T-helper 17 cell (primary cell): ENCODE measurements around the gene EIF4G3. TPM values are rescaled to one million over a fixed set of nuclear protein-coding genes. Genes with fewer than 3 reads are reported as not detected.
"Not testable (repeated sequence)": the region's sequence is repeated elsewhere in the genome, so short reads cannot be mapped to it uniquely, and the experiment has no call there.

Experiments used
- ATAC-seq: fragments of 150-1000 bp; cut with Tn5 transposase; 2 replicates; pipeline ENCODE4 v1.10.0; 2021; ENCODE audit warnings: mild to moderate bottlenecking, moderate library complexity
- DNase-seq, 3 donors: peaks; one replicate each; pipeline versions ENCODE4 v3.0.0 to v3.0.0-alpha.2; 2020 to 2021
- H3K9me3 ChIP-seq: one replicate; pipeline ENCODE4 v1.7.0; 2013; ENCODE audit warnings: low read length, mild to moderate bottlenecking; ENCODE audit not compliant: control insufficient read depth, poor library complexity, severe bottlenecking
- H3K27ac Mint-ChIP-seq: one replicate; pipeline ENCODE4 v1.8.0; 2022; ENCODE audit warnings: mild to moderate bottlenecking, moderate library complexity, mixed read lengths
- H3K27me3 Mint-ChIP-seq: one replicate; pipeline ENCODE4 v1.8.0; 2022; ENCODE audit warnings: mixed read lengths
- H3K36me3 Mint-ChIP-seq: one replicate; pipeline ENCODE4 v1.8.0; 2022; ENCODE audit warnings: low read depth, mixed read lengths
- H3K4me1 Mint-ChIP-seq: one replicate; pipeline ENCODE4 v1.8.0; 2022; ENCODE audit warnings: mild to moderate bottlenecking, mixed read lengths
- H3K4me3 Mint-ChIP-seq: one replicate; pipeline ENCODE4 v1.8.0; 2022; ENCODE audit warnings: mild to moderate bottlenecking, moderate library complexity, mixed read lengths
- total RNA-seq, 4 donors: library from RNA in 2 of 4; stranded (reverse) in 2 of 4; gene quantifications; one replicate each; pipeline ENCODE4 v1.2.3 and lab custom pipeline; 2022 to 2026

Gene EIF4G3
- total RNA-seq, 2 donors from 2014 or later: 29.4 to 34.2 TPM

DNA sequence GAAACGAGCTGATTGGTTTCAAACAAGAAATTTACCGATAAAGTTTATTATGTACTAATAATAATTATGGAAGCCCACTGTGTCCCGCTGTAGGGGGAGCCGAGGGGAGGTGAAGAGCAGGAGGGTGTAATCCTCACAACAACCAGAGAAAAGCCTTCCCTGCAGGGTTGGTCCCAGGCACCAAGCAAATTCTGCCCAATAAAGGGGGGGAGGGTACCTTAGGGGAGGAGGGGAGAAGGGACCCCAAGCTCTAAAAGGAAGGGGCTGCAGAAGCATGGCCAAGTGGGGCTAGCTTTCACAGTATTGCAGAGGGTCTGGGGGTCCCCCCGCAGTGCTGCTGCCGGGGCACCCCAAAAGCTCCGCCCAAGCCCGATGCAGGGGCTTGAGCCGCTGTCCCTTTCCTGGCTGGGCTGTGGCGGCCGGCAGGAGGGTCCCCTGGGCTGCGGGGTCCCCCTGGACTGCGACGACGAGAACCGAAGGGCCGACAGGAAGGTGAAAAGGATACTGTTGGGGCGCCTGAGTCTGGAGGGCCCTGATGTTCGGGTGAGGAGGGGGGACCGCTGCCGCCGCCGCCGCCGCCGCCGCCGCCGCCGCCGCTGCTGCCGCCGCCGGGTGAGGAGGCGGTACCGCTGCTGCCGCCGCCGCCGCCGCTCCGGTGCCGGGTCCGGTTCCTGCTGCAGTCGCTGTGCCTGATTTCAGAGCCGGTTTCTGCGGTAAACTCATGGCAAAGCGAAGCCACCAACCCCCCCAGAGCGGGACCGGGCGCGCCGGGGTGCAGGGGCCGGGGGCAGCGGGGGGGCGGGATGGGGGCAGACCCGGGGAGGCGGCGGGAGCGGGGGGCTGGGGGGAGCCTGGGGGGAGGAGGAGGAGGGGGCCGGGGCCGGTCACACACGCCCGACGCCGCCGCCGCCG, 771 bp downstream of the EIF4G3 start:
- Mint-ChIP-seq H3K27me3 (no peaks in the 10 kb centered on the region), H3K4me3 (peak overlapping the region; percentile 89), H3K4me1 (peaks cover 20% of the 10 kb centered on the region), H3K27ac (peak overlapping the region; percentile 96), H3K36me3 (peaks cover 2% of the 10 kb centered on the region)
- peak; percentile 12 for ATAC-seq
- DNase-seq: peak; percentile 29 to 57 (median 54)
- H3K9me3 ChIP-seq: no peaks in the 10 kb centered on the region

DNA sequence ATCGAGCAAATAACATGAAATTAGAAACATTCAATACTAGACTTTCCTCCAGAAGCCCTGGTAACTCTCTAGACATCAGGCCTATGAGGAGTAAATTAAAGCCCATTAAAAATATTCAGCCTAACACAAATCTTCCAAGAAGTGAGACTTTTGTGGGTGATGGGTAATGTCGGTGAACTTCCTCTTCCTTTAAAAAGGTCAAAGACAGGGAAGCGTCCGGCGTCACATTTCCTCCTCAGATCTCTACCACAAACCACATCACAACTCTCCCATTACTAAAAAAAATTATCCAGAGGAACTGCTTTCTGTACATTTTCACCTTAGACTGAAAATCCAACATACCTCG, 1.4 kb downstream of the EIF4G3 start:
- no peak for ATAC-seq
- Mint-ChIP-seq H3K36me3 (peaks cover 2% of the 10 kb centered on the region), H3K27ac (peak overlapping the region; percentile 96), H3K4me1 (peaks cover 20% of the 10 kb centered on the region), H3K27me3 (no peaks in the 10 kb centered on the region), H3K4me3 (peak overlapping the region; percentile 89)
- DNase-seq: peak in 1 of 3 donors; percentile 30
- H3K9me3 ChIP-seq: no peaks in the 10 kb centered on the region

DNA sequence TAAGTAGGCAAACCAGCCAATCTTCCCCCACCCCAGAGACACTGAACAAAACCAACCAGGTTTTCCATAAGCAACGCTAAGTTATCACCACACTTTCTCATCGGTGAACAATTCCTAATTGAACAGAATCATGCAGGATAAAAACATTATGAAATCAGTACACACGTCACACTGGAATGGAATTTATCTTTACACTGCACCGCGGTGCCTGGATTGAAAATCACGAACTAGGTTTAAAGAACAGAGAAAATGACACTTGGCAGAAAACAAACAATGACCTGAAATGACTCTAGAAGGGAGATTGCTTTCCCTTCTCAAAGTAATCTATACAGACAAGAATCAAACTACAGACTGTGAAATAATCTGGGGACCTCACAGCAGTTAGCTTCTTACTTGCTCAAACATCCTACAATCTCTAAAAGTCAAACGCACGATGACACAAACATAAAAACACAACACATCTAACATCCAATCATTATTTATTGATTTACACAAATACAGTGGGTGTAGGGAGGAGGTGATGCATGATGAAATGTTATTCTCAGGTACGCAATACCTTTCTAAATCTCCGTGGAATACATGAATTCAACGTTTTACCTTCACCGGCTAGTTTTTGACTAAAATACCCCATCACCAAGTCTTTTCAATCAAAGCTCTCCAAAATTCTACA, 1.9 kb downstream of the EIF4G3 start:
- Mint-ChIP-seq H3K27me3 (no peaks in the 10 kb centered on the region), H3K27ac (peak overlapping the region; percentile 96), H3K4me3 (peak overlapping the region; percentile 89), H3K4me1 (peaks cover 20% of the 10 kb centered on the region), H3K36me3 (peaks cover 2% of the 10 kb centered on the region)
- DNase-seq (no peak), ATAC-seq (no peak)
- H3K9me3 ChIP-seq: no peaks in the 10 kb centered on the region

DNA sequence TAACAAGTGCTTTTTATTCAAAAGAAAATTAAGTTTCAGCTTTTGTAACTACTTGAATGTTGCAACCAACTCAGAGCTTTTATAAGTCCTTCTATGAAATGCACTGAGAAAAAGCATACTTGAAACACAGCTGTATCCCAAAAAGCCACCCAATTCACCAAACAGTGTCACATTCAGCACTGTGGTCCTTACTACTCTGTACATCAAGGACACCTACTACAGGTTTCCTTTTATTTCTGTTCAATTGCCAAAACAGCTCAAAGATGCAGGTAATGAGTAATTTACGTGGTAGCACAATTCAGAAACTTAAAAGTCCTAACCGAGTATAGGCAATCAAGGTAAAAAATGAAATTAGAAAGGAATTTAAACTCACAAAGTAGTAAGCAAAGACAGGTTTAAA, 2.5 kb downstream of the EIF4G3 start:
- peaks cover 20% of the 10 kb centered on the region for H3K4me1 Mint-ChIP-seq
- ATAC-seq (no peak), DNase-seq (no peak)
- no peaks in the 10 kb centered on the region for H3K9me3 ChIP-seq
- peak overlapping the region; percentile 36 for H3K4me3 Mint-ChIP-seq
- peaks cover 2% of the 10 kb centered on the region for H3K36me3 Mint-ChIP-seq
- H3K27me3 Mint-ChIP-seq: no peaks in the 10 kb centered on the region
- H3K27ac Mint-ChIP-seq: peak overlapping the region; percentile 96

DNA sequence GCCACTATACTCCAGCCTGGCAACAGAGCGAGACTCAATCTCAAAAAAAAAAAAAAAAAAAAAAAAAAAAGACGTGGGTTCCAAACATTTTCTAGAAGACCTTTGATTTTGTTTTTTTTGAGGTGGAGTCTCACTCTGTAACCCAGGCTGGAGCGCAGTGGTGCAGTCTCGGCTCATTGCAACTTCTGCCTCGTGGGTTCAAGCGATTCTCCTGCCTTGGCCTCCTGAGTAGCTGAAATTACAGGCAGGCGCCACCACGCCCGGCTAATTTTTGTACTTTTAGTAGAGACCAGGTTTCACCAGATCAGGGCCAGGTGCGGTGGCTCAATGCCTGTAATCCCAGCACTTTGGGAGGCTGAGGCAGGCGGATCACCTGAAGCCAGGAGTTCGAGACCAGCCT, 3.6 kb downstream of the EIF4G3 start:
- DNase-seq, ATAC-seq, H3K36me3 Mint-ChIP-seq, H3K4me3 Mint-ChIP-seq, H3K27ac Mint-ChIP-seq, H3K27me3 Mint-ChIP-seq, H3K9me3 ChIP-seq: not testable (repeated sequence)
- peaks cover 20% of the 10 kb centered on the region for H3K4me1 Mint-ChIP-seq

DNA sequence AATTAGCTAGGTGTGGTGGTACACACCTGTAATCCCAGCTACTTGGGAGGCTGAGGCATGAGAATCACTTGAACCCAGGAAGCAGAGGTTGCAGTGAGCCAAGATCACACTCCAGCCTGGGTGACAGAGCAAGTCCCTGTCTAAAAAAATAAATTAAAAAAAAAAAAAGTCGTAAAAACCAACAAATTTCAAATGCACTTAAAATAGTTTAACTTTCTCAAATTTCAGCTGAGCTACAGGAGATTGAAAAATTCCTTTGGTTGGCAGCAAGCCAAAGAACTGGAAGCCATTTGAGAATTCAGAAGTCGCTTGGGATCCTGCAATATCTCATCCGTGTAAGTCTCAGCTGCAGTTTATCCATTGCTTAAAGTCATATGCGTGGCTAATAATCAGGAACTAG, 5.9 kb downstream of the EIF4G3 start:
- ATAC-seq, H3K9me3 ChIP-seq, H3K36me3 Mint-ChIP-seq, H3K27ac Mint-ChIP-seq, DNase-seq, H3K4me3 Mint-ChIP-seq, H3K27me3 Mint-ChIP-seq: not testable (repeated sequence)
- peaks cover 21% of the 10 kb centered on the region for H3K4me1 Mint-ChIP-seq

DNA sequence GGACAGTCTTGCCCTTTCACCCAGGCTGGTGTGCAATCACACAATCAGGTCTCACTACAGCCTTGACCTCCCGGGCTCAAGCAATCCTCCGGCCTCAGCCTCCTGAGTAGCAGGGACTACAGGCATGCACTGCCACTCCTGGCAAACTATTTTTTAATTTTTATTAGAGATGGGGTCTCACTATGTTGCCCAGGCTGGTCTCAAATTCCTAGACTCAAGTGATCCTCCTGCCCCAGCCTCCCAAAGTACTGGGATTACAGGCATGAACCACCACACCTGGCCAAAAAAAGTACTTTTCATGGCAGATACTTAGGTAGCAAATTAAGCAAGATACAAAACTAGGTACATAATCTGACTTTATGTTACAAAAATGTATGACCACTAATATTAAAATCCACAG, 8.3 kb downstream of the EIF4G3 start:
- no peak overlapping the region for H3K27ac Mint-ChIP-seq

DNA sequence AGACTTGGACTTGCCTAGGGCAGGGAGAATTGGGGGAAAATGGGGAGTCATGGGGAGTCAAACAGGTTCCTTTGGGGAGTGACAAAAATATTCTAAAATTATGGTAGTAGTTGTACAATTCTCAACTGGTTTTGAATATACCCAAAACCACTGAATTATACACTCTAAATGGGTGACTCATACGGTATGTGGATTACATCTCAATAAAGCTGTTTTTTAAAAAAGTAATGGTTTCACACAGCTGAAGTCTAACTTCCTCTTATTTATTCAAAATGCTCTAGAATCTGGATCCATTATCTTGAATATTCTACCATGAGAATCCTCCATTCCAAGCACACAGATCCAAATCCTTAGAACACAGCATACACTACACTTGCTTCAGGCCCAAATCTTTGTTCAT, 11.1 kb downstream of the EIF4G3 start:
- H3K4me1 Mint-ChIP-seq: peaks cover 6% of the 10 kb centered on the region
- peaks cover 4% of the 10 kb centered on the region for H3K36me3 Mint-ChIP-seq
- no peak overlapping the region for H3K4me3 Mint-ChIP-seq
- DNase-seq: no peak
- H3K9me3 ChIP-seq: no peaks in the 10 kb centered on the region
- no peak overlapping the region for H3K27ac Mint-ChIP-seq
- H3K27me3 Mint-ChIP-seq: no peaks in the 10 kb centered on the region
- no peak for ATAC-seq

More for the DNA sequence above, 8.3 kb downstream of the EIF4G3 start:
- Mint-ChIP-seq H3K27me3 (no peaks in the 10 kb centered on the region), H3K36me3 (peaks cover 6% of the 10 kb centered on the region), H3K4me3 (no peak overlapping the region), H3K4me1 (peaks cover 10% of the 10 kb centered on the region)
- H3K9me3 ChIP-seq: no peaks in the 10 kb centered on the region
- DNase-seq: no peak
- no peak for ATAC-seq

DNA sequence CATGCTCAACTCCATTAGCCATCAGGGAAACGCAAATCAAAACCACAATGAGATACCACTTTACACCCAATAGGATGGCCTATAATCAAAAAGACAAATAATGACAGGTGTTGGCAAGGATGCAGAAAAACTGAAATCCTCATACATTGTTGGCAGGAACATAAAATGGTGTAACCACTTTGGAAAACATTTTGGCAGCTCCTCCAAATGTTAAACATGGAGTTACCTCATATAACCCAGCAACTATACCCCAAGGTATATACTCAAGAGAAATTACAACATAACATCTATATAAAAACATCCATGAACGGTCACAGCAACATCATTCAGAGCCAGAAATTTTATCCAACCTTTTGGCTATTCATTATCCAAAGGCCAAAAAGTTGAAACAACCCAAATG, 11.6 kb downstream of the EIF4G3 start:
- no peaks in the 10 kb centered on the region for H3K9me3 ChIP-seq
- DNase-seq (no peak), ATAC-seq (no peak)
- Mint-ChIP-seq H3K4me1 (peaks cover 10% of the 10 kb centered on the region), H3K27ac (no peak overlapping the region), H3K36me3 (peaks cover 8% of the 10 kb centered on the region), H3K4me3 (no peak overlapping the region), H3K27me3 (no peaks in the 10 kb centered on the region)

DNA sequence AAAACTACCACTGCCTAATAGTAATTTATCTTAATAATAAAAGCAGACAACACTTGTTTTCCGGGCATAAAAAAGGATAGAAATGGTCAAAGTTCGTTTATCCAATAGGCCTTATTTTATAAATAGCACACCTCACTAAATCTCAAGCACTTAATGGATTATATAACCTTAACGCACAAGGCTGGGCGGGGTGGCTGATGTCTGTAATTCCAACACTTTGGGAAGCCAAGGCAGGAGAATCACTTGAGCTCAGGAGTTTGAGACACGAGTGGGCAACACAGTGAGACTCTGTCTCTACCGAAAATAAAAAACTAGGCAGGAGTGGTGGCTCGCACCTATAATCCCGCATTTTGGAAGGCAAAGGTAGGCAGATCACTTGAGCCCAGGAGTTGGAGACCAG, 12.4 kb downstream of the EIF4G3 start:
- Mint-ChIP-seq H3K27ac (no peak overlapping the region), H3K4me3 (no peak overlapping the region), H3K36me3 (peaks cover 8% of the 10 kb centered on the region), H3K27me3 (no peaks in the 10 kb centered on the region), H3K4me1 (peaks cover 10% of the 10 kb centered on the region)
- no peaks in the 10 kb centered on the region for H3K9me3 ChIP-seq
- no peak for DNase-seq
- ATAC-seq: no peak

DNA sequence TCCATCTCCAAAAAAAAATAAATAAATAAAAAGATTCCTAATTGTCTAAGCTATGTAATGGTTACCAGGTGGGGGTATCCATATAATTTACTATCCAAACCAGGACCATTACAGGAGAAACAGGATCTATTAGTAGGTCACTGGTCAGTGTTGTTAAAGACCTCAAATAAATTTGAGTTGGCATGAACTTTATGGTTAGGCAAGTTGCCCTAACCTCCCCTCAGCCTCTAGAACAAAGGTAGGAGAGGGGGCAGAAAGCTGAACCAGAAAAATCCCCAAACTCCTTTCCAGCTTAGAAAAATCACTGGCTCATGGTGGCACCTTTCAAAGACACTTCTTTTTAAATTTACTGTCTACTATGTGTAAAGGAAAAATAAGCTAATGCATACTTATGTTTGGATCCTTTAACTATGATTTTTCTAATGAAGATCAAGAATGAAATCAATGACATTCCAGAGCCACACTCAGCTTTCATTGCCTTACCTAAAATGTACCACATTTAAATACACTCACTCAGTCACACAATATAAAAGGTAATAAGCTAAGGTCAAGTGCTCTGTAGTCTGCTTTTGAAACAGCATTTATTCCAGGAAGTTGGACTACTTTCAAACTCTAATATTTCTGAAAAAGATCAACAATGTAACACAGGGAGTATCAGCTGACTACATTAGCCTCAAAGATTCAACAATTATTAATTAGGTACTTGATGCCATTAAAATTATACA, 13.8 kb downstream of the EIF4G3 start:
- Mint-ChIP-seq H3K36me3 (peaks cover 10% of the 10 kb centered on the region), H3K4me3 (no peak overlapping the region), H3K4me1 (peaks cover 12% of the 10 kb centered on the region), H3K27ac (no peak overlapping the region), H3K27me3 (no peaks in the 10 kb centered on the region)
- no peak for DNase-seq
- no peaks in the 10 kb centered on the region for H3K9me3 ChIP-seq
- ATAC-seq: no peak

DNA sequence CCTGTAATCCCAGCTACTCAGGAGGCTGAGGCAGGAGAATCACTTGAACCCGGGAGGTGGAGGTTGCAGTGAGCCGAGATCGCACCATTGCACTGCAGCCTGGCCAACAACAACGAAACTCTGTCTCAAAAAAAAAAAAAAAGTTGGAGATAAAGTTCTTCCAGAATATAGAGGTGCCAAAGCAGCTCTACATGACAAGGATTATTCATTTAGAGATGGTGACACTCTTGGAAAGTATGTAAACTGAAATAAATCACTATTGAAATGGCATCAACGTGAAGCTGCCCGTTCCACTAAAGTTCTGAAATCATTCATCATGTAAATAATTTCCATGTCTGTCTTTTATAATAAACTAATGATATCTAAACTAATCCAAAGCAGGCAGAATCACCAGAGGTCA, 14.9 kb downstream of the EIF4G3 start:
- no peak overlapping the region for H3K4me3 Mint-ChIP-seq
- DNase-seq (no peak), ATAC-seq (no peak)
- no peaks in the 10 kb centered on the region for H3K9me3 ChIP-seq
- peaks cover 18% of the 10 kb centered on the region for H3K4me1 Mint-ChIP-seq
- no peaks in the 10 kb centered on the region for H3K27me3 Mint-ChIP-seq
- H3K27ac Mint-ChIP-seq: no peak overlapping the region
- H3K36me3 Mint-ChIP-seq: peaks cover 8% of the 10 kb centered on the region

DNA sequence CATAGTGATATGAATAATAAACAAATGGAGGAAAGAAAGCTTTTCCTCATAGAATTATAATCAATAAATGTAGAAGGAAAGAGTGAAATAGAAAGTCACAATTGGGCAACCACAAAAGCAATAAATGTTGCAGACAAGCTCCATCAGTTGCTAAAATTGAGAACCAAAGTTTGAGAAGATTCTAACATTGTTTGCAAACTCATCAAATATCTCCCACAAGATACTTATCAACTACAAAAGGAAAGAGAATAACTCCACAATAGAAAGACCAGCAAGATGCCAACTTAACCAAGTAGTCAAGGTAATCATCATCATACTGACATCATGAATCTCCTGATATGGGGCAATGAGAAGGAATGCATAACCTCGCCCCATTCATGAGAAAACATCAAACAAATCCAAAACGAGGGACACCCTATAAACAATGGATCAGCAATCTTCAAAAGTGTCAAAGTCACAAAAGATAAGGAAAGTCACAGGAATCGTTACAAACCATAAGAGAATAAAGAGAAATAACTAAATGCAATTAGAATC, 16.4 kb downstream of the EIF4G3 start:
- H3K4me1 Mint-ChIP-seq: peaks cover 15% of the 10 kb centered on the region
- no peaks in the 10 kb centered on the region for H3K9me3 ChIP-seq
- H3K4me3 Mint-ChIP-seq: no peak overlapping the region
- ATAC-seq (no peak), DNase-seq (no peak)
- H3K36me3 Mint-ChIP-seq: peaks cover 9% of the 10 kb centered on the region
- no peaks in the 10 kb centered on the region for H3K27me3 Mint-ChIP-seq
- H3K27ac Mint-ChIP-seq: no peak overlapping the region
